ENCODE results near the gene ANKS3.

Gene ANKS3

GRCh38 chr16:4686497-4687210 lies 47.4 kb downstream of the ANKS3 start:
- Mint-ChIP-seq H3K27ac (peak overlapping the region in 1 of 2 donors; percentile 22), H3K36me3 (ENCODE audit: insufficient read depth) (peaks cover 18% of the 10 kb centered on the region)

GRCh38 chr16:4685776-4686496 lies 48.1 kb downstream of the ANKS3 start:
- H3K9me3 Mint-ChIP-seq, result no peaks in the 10 kb centered on the region
- no peak overlapping the region for H3K27ac Mint-ChIP-seq
- no peak for DNase-seq
- H3K27me3 Mint-ChIP-seq, result no peaks in the 10 kb centered on the region
- H3K36me3 Mint-ChIP-seq (ENCODE audit: insufficient read depth), result peaks cover 23% of the 10 kb centered on the region
- ATAC-seq (replicated peaks), result no peak
- H3K4me1 Mint-ChIP-seq (ENCODE audit: low read depth in 2 of 2), result no peaks in the 10 kb centered on the region
- H3K4me3 Mint-ChIP-seq, result no peak overlapping the region

More at GRCh38 chr16:4686497-4687210, 47.4 kb downstream of the ANKS3 start:
- ATAC-seq (replicated peaks), result no peak
- H3K4me3 Mint-ChIP-seq, result no peak overlapping the region
- no peaks in the 10 kb centered on the region for H3K9me3 Mint-ChIP-seq
- H3K4me1 Mint-ChIP-seq (ENCODE audit: low read depth in 2 of 2), result peaks cover 3 to 4% of the 10 kb centered on the region in 2 donors
- H3K27me3 Mint-ChIP-seq, result no peaks in the 10 kb centered on the region
- DNase-seq, result no peak

- Mint-ChIP-seq H3K36me3 (ENCODE audit: insufficient read depth) (peaks cover 23% of the 10 kb centered on the region), H3K4me3 (no peak overlapping the region), H3K27me3 (no peaks in the 10 kb centered on the region), H3K27ac (peak overlapping the region in 1 of 2 donors; percentile 29), H3K9me3 (no peaks in the 10 kb centered on the region), H3K4me1 (ENCODE audit: low read depth in 2 of 2) (no peaks in the 10 kb centered on the region)
- ATAC-seq (replicated peaks) (no peak), DNase-seq (no peak)
These were observed 48.8 kb downstream of the ANKS3 start for GRCh38 chr16:4685292-4685691.

- DNase-seq (no peak), ATAC-seq (replicated peaks) (no peak)
- H3K9me3 Mint-ChIP-seq, result no peaks in the 10 kb centered on the region
- H3K4me1 Mint-ChIP-seq (ENCODE audit: low read depth in 2 of 2), result no peaks in the 10 kb centered on the region
- peaks cover 20% of the 10 kb centered on the region for H3K36me3 Mint-ChIP-seq (ENCODE audit: insufficient read depth)
- no peaks in the 10 kb centered on the region for H3K27me3 Mint-ChIP-seq
- no peak overlapping the region for H3K4me3 Mint-ChIP-seq
- peak overlapping the region in 1 of 2 donors; percentile 29 for H3K27ac Mint-ChIP-seq
These were observed 49.3 kb downstream of the ANKS3 start for GRCh38 chr16:4684763-4685162.

GRCh38 chr16:4684058-4684715 lies 49.9 kb downstream of the ANKS3 start:
- Mint-ChIP-seq H3K27ac (peak overlapping the region in 1 of 2 donors; percentile 29), H3K9me3 (no peaks in the 10 kb centered on the region), H3K4me3 (no peak overlapping the region), H3K27me3 (no peaks in the 10 kb centered on the region), H3K36me3 (ENCODE audit: insufficient read depth) (peaks cover 17% of the 10 kb centered on the region), H3K4me1 (ENCODE audit: low read depth in 2 of 2) (no peaks in the 10 kb centered on the region)
- ATAC-seq (replicated peaks) (no peak), DNase-seq (no peak)

- no peak overlapping the region for H3K4me3 Mint-ChIP-seq
- ATAC-seq (replicated peaks) (no peak), DNase-seq (no peak)
- no peaks in the 10 kb centered on the region for H3K4me1 Mint-ChIP-seq (ENCODE audit: low read depth in 2 of 2)
- peak overlapping the region in 1 of 2 donors; percentile 46 for H3K27ac Mint-ChIP-seq
- H3K36me3 Mint-ChIP-seq (ENCODE audit: insufficient read depth), result peaks cover 17% of the 10 kb centered on the region
- H3K27me3 Mint-ChIP-seq, result no peaks in the 10 kb centered on the region
- H3K9me3 Mint-ChIP-seq, result no peaks in the 10 kb centered on the region
These were observed 50.6 kb downstream of the ANKS3 start for GRCh38 chr16:4683255-4684057.

- peak; percentile 40 for ATAC-seq (replicated peaks)
- no peak overlapping the region for H3K4me3 Mint-ChIP-seq
- H3K27me3 Mint-ChIP-seq, result no peaks in the 10 kb centered on the region
- DNase-seq, result no peak
- peaks cover 17% of the 10 kb centered on the region for H3K36me3 Mint-ChIP-seq (ENCODE audit: insufficient read depth)
- no peaks in the 10 kb centered on the region for H3K9me3 Mint-ChIP-seq
- H3K4me1 Mint-ChIP-seq (ENCODE audit: low read depth in 2 of 2), result peaks cover 3 to 7% of the 10 kb centered on the region in 2 donors
- peak overlapping the region in 1 of 2 donors; percentile 46 for H3K27ac Mint-ChIP-seq
These were observed 51.3 kb downstream of the ANKS3 start for GRCh38 chr16:4682616-4683254.

- DNase-seq (no peak), ATAC-seq (replicated peaks) (peak; percentile 16)
- H3K27ac Mint-ChIP-seq, result peak overlapping the region in 1 of 2 donors; percentile 32
- no peaks in the 10 kb centered on the region for H3K9me3 Mint-ChIP-seq
- peaks cover 13% of the 10 kb centered on the region for H3K36me3 Mint-ChIP-seq (ENCODE audit: insufficient read depth)
- no peak overlapping the region for H3K4me3 Mint-ChIP-seq
- peaks cover 3 to 8% of the 10 kb centered on the region in 2 donors for H3K4me1 Mint-ChIP-seq (ENCODE audit: low read depth in 2 of 2)
- no peaks in the 10 kb centered on the region for H3K27me3 Mint-ChIP-seq
These were observed 51.9 kb downstream of the ANKS3 start for GRCh38 chr16:4682084-4682591.

GRCh38 chr16:4681471-4682083 lies 52.5 kb downstream of the ANKS3 start:
- H3K9me3 Mint-ChIP-seq, result no peaks in the 10 kb centered on the region
- H3K4me3 Mint-ChIP-seq, result no peak overlapping the region
- no peaks in the 10 kb centered on the region for H3K27me3 Mint-ChIP-seq
- H3K36me3 Mint-ChIP-seq (ENCODE audit: insufficient read depth), result peaks cover 18% of the 10 kb centered on the region
- no peak for DNase-seq
- H3K4me1 Mint-ChIP-seq (ENCODE audit: low read depth in 2 of 2), result peaks cover 8 to 13% of the 10 kb centered on the region in 2 donors
- peak overlapping the region in 1 of 2 donors; percentile 77 for H3K27ac Mint-ChIP-seq
- ATAC-seq (replicated peaks), result no peak

GRCh38 chr16:4680673-4681470 lies 53.2 kb downstream of the ANKS3 start:
- no peak for DNase-seq
- Mint-ChIP-seq H3K27me3 (no peaks in the 10 kb centered on the region), H3K36me3 (ENCODE audit: insufficient read depth) (peaks cover 20% of the 10 kb centered on the region), H3K27ac (peak overlapping the region in 1 of 2 donors; percentile 77), H3K4me1 (ENCODE audit: low read depth in 2 of 2) (peaks cover 15 to 20% of the 10 kb centered on the region in 2 donors), H3K9me3 (no peaks in the 10 kb centered on the region), H3K4me3 (peak overlapping the region in 1 of 2 donors; percentile 37)
- no peak for ATAC-seq (replicated peaks)

GRCh38 chr16:4679850-4680636 lies 54.0 kb downstream of the ANKS3 start:
- Mint-ChIP-seq H3K27me3 (no peaks in the 10 kb centered on the region), H3K27ac (peak overlapping the region in 1 of 2 donors; percentile 65), H3K4me1 (ENCODE audit: low read depth in 2 of 2) (peaks cover 18 to 27% of the 10 kb centered on the region in 2 donors), H3K36me3 (ENCODE audit: insufficient read depth) (peaks cover 21% of the 10 kb centered on the region), H3K9me3 (no peaks in the 10 kb centered on the region), H3K4me3 (peak overlapping the region in 1 of 2 donors; percentile 31)
- DNase-seq (no peak), ATAC-seq (replicated peaks) (no peak)
